H9 (cell line): ENCODE results near the gene CPAMD8. TPM values are rescaled to one million over a fixed set of nuclear protein-coding genes. Genes with fewer than 3 reads are reported as not detected.

ENCODE experiments used
- DNase-seq: peaks from one replicate; pipeline ENCODE4 v3.0.0-alpha.2; 2017
- H2AFZ ChIP-seq: one replicate; pipeline ENCODE4 v1.6.1; 2013; ENCODE audit warnings: mild to moderate bottlenecking, low read length, control low read depth, moderate library complexity
- H2AK5ac ChIP-seq: 2 replicates; pipeline ENCODE4 v1.6.1; 2013; ENCODE audit warnings: low read length, control low read depth, mixed read lengths; ENCODE audit not compliant: insufficient read length
- H2BK120ac ChIP-seq: one replicate; pipeline ENCODE4 v1.6.1; 2013; ENCODE audit warnings: low read depth, mild to moderate bottlenecking, low read length, control low read depth, inconsistent platforms; ENCODE audit not compliant: poor library complexity, severe bottlenecking
- H2BK12ac ChIP-seq: 2 replicates; pipeline ENCODE4 v1.6.1; 2013; ENCODE audit warnings: low read length, control low read depth, mixed read lengths, low read depth; ENCODE audit not compliant: insufficient read length
- H2BK15ac ChIP-seq: 2 replicates; pipeline ENCODE4 v1.6.1; 2013; ENCODE audit warnings: low read depth, low read length, control low read depth
- H2BK20ac ChIP-seq: one replicate; pipeline ENCODE4 v1.6.1; 2013; ENCODE audit warnings: low read depth, mild to moderate bottlenecking, low read length, control low read depth, inconsistent platforms; ENCODE audit not compliant: poor library complexity, severe bottlenecking
- H2BK5ac ChIP-seq: 2 replicates; pipeline ENCODE4 v1.6.1; 2013; ENCODE audit warnings: low read length, control low read depth, mixed read lengths; ENCODE audit not compliant: insufficient read length
- H3K14ac ChIP-seq: 2 replicates; pipeline ENCODE4 v1.6.1; 2013; ENCODE audit warnings: low read length, control low read depth; ENCODE audit not compliant: insufficient read depth
- H3K18ac ChIP-seq: 2 replicates; pipeline ENCODE4 v1.6.1; 2013; ENCODE audit warnings: low read depth, mild to moderate bottlenecking, mixed read lengths, low read length, control low read depth; ENCODE audit not compliant: insufficient read length
- H3K23ac ChIP-seq: 2 replicates; pipeline ENCODE4 v1.6.1; 2013; ENCODE audit warnings: low read length, control low read depth, mixed read lengths, low read depth; ENCODE audit not compliant: insufficient read length
- H3K23me2 ChIP-seq: 2 replicates; pipeline ENCODE4 v1.6.1; 2013; ENCODE audit warnings: low read depth, mild to moderate bottlenecking, mixed read lengths, low read length, control low read depth; ENCODE audit not compliant: insufficient read length, poor library complexity, severe bottlenecking
- H3K27ac ChIP-seq: 2 replicates; pipeline ENCODE4 v1.5.1; 2013; ENCODE audit warnings: low read length, control low read depth, mixed read lengths, low read depth; ENCODE audit not compliant: insufficient read length
- H3K27me3 ChIP-seq: 2 replicates; pipeline ENCODE4 v1.6.1; 2013; ENCODE audit warnings: low read length, control low read depth, inconsistent platforms; ENCODE audit not compliant: insufficient read depth
- H3K4ac ChIP-seq: 2 replicates; pipeline ENCODE4 v1.6.1; 2013; ENCODE audit warnings: low read depth, mild to moderate bottlenecking, control low read depth, inconsistent platforms, low read length, moderate library complexity
- H3K4me1 ChIP-seq: 2 replicates; pipeline ENCODE4 v1.6.1; 2013; ENCODE audit warnings: low read length, control low read depth, inconsistent platforms; ENCODE audit not compliant: insufficient read depth
- H3K4me2 ChIP-seq: 2 replicates; pipeline ENCODE4 v1.6.1; 2013; ENCODE audit warnings: low read length, control low read depth, mixed read lengths; ENCODE audit not compliant: insufficient read length, insufficient read depth
- H3K56ac ChIP-seq: 2 replicates; pipeline ENCODE4 v1.6.1; 2013; ENCODE audit warnings: low read depth, mild to moderate bottlenecking, mixed read lengths, low read length, control low read depth; ENCODE audit not compliant: insufficient read length
- H3K79me1 ChIP-seq: 2 replicates; pipeline ENCODE4 v1.6.1; 2013; ENCODE audit warnings: low read depth, mild to moderate bottlenecking, moderate library complexity, low read length, control low read depth, inconsistent platforms; ENCODE audit not compliant: insufficient read depth, poor library complexity, severe bottlenecking
- H3K79me2 ChIP-seq: 2 replicates; pipeline ENCODE4 v1.6.1; 2013; ENCODE audit warnings: low read length, control low read depth, inconsistent platforms; ENCODE audit not compliant: insufficient read depth
- H3K9ac ChIP-seq: 2 replicates; pipeline ENCODE4 v1.6.1; 2013; ENCODE audit warnings: low read length, control low read depth, mixed read lengths; ENCODE audit not compliant: insufficient read length; ENCODE audit errors: extremely low read depth
- H3K9me3 ChIP-seq: one replicate; pipeline ENCODE4 v1.6.1; 2013; ENCODE audit warnings: low read depth, low read length, inconsistent platforms; ENCODE audit not compliant: control insufficient read depth
- H3T11ph ChIP-seq: one replicate; pipeline ENCODE4 v1.6.1; 2013; ENCODE audit warnings: mild to moderate bottlenecking, low read length, control low read depth, inconsistent platforms
- H4K20me1 ChIP-seq: one replicate; pipeline ENCODE4 v1.6.1; 2013; ENCODE audit not compliant: control insufficient read depth, insufficient read length, insufficient read depth
- H4K5ac ChIP-seq: 2 replicates; pipeline ENCODE4 v1.6.1; 2013; ENCODE audit warnings: low read depth, mild to moderate bottlenecking, mixed read lengths, low read length, control low read depth; ENCODE audit not compliant: insufficient read length
- H4K8ac ChIP-seq: replicated peaks from 2 replicates; pipeline ENCODE4 v1.6.1; 2013; ENCODE audit warnings: low read length, control low read depth, mixed read lengths, low read depth; ENCODE audit not compliant: insufficient read length
- H4K91ac ChIP-seq: 2 replicates; pipeline ENCODE4 v1.6.1; 2013; ENCODE audit warnings: low read depth, mild to moderate bottlenecking, moderate library complexity, mixed read lengths, low read length, control low read depth; ENCODE audit not compliant: insufficient read length
- H3K27ac Mint-ChIP-seq, 3 experiments: 2 replicates in 2 of 3; 3 replicates in 1 of 3; pipeline ENCODE4 v1.8.0; 2020 to 2021; ENCODE audit warnings: mixed read lengths in 3 of 3, mild to moderate bottlenecking in 1 of 3, moderate library complexity in 1 of 3
- H3K27me3 Mint-ChIP-seq: 2 replicates; pipeline ENCODE4 v1.8.0; 2021; ENCODE audit warnings: low read depth, mild to moderate bottlenecking, moderate library complexity, mixed read lengths
- H3K36me3 Mint-ChIP-seq, 3 experiments: 2 replicates in 2 of 3; 3 replicates in 1 of 3; pipeline ENCODE4 v1.8.0; 2020 to 2021; ENCODE audit warnings: low read depth in 3 of 3, mixed read lengths in 3 of 3; ENCODE audit not compliant: insufficient read depth in 1 of 3
- H3K4me1 Mint-ChIP-seq, 2 experiments: 2 replicates each; pipeline ENCODE4 v1.8.0; 2020; ENCODE audit warnings: mixed read lengths in 2 of 2
- H3K4me3 Mint-ChIP-seq, 2 experiments: 2 replicates in 1 of 2; 3 replicates in 1 of 2; pipeline ENCODE4 v1.8.0; 2020 to 2021; ENCODE audit warnings: mild to moderate bottlenecking in 2 of 2, mixed read lengths in 2 of 2, moderate library complexity in 1 of 2
- H3K9me3 Mint-ChIP-seq, 2 experiments: 2 replicates in 1 of 2; 3 replicates in 1 of 2; pipeline ENCODE4 v1.8.0; 2020; ENCODE audit warnings: mild to moderate bottlenecking in 2 of 2, mixed read lengths in 2 of 2, moderate library complexity in 1 of 2
- WGBS: extraction: QIAGEN DNeasy Blood & Tissue Kit; methylation state at CpG from one replicate; pipeline ENCODE4 v1.1.7; 2013; ENCODE audit warnings: missing lambda C conversion rate, low lambda C conversion rate, mixed read lengths; ENCODE audit not compliant: insufficient read length; ENCODE audit errors: extremely low coverage; 5-methylcytosine and 5-hydroxymethylcytosine counted together
- total RNA-seq: library from RNA; stranded (reverse); gene quantifications from 2 replicates; pipeline ENCODE4 v1.2.1, GENCODE V29; 2021
- TF ChIP-seq, protein P1 (sequence below): fragments of 200-600 bp; sonication (generic); conservative IDR thresholded peaks from 3 replicates; pipeline ENCODE4 v1.8.0; 2021; ENCODE audit warnings: antibody characterized with exemption, mild to moderate bottlenecking

Gene CPAMD8
- total RNA-seq, 1 experiment from 2014 or later, result 12.0 TPM

- Histone ChIP-seq H3K4me1 (no peaks in the 10 kb centered on the region), H2BK12ac (no peak overlapping the region), H4K8ac (no peak overlapping the region), H3K9me3 (no peaks in the 10 kb centered on the region), H4K5ac (no peak overlapping the region), H4K20me1 (no peaks in the 10 kb centered on the region), H2BK20ac (no peak overlapping the region), H3K79me1 (no peaks in the 10 kb centered on the region), H2AK5ac (no peak overlapping the region), H3T11ph (no peak overlapping the region), H2BK120ac (no peak overlapping the region), H3K14ac (no peak overlapping the region), H3K23ac (no peak overlapping the region), H3K27ac (no peak overlapping the region), H2BK15ac (no peak overlapping the region), H3K4ac (no peak overlapping the region), H3K27me3 (no peaks in the 10 kb centered on the region), H2AFZ (no peak overlapping the region), H3K18ac (no peak overlapping the region), H3K4me2 (no peak overlapping the region), H3K23me2 (no peaks in the 10 kb centered on the region), H3K56ac (no peak overlapping the region), H3K9ac (no peak overlapping the region), H4K91ac (no peak overlapping the region), H3K79me2 (no peaks in the 10 kb centered on the region), H2BK5ac (no peak overlapping the region)
- no CpG with 5 or more reads among the region's 7 CpGs for WGBS
- no peak for DNase-seq
- TF ChIP-seq, protein P1, sequence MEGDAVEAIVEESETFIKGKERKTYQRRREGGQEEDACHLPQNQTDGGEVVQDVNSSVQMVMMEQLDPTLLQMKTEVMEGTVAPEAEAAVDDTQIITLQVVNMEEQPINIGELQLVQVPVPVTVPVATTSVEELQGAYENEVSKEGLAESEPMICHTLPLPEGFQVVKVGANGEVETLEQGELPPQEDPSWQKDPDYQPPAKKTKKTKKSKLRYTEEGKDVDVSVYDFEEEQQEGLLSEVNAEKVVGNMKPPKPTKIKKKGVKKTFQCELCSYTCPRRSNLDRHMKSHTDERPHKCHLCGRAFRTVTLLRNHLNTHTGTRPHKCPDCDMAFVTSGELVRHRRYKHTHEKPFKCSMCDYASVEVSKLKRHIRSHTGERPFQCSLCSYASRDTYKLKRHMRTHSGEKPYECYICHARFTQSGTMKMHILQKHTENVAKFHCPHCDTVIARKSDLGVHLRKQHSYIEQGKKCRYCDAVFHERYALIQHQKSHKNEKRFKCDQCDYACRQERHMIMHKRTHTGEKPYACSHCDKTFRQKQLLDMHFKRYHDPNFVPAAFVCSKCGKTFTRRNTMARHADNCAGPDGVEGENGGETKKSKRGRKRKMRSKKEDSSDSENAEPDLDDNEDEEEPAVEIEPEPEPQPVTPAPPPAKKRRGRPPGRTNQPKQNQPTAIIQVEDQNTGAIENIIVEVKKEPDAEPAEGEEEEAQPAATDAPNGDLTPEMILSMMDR, result no peak
- no peaks in the 10 kb centered on the region; the same call in none of the 2 replicates for H3K27me3 Mint-ChIP-seq
- no peak overlapping the region for H3K4me3 Mint-ChIP-seq
- no peaks in the 10 kb centered on the region for H3K9me3 Mint-ChIP-seq
- peak overlapping the region in 1 of 3 experiments; percentile 85; a peak in 2 of 7 replicates for H3K27ac Mint-ChIP-seq
- H3K4me1 Mint-ChIP-seq, result peaks cover 2 to 18% of the 10 kb centered on the region in 2 experiments; a peak in 2 of 4 replicates
- peaks cover 0 to 10% (median 0%) of the 10 kb centered on the region in 3 experiments; a peak in 4 of 7 replicates for H3K36me3 Mint-ChIP-seq
Observed at GRCh38 chr19:17043744-17044143, 17.1 kb upstream of the CPAMD8 start.
